Peyer's patch (tissue), 4 donors: ENCODE data around the gene CEBPG. TPM values are rescaled to one million over a fixed set of nuclear protein-coding genes. Genes with fewer than 3 reads are reported as not detected.

Source experiments
- DNase-seq, 3 donors: peaks; one replicate each; pipeline ENCODE4 v3.0.0-alpha.2; 2017 to 2019
- H3K27ac ChIP-seq, 4 donors: fragments of 200-600 bp; sonication (generic); one replicate each; pipeline ENCODE4 v1.5.1; 2016 to 2019
- H3K27me3 ChIP-seq, 2 donors: fragments of 200-600 bp; sonication (generic); one replicate each; pipeline ENCODE4 v1.5.1; 2019
- H3K36me3 ChIP-seq, 3 donors: fragments of 200-600 bp; sonication (generic); one replicate each; pipeline ENCODE4 v1.5.1; 2016 to 2019
- H3K4me1 ChIP-seq, 4 donors: fragments of 200-600 bp; sonication (generic); one replicate each; pipeline ENCODE4 v1.5.1; 2016 to 2019
- H3K4me3 ChIP-seq, 4 donors: fragments of 200-600 bp; sonication (generic); 1 replicate in 3 of 4; 2 replicates in 1 of 4; pipeline ENCODE4 v1.5.1; 2016 to 2019; ENCODE audit warnings: mild to moderate bottlenecking in 1 of 4
- H3K9me3 ChIP-seq, 4 donors: fragments of 200-600 bp; sonication (generic); one replicate each; pipeline ENCODE4 v1.5.1; 2016 to 2019; ENCODE audit warnings: mild to moderate bottlenecking in 1 of 4
- POLR2A ChIP-seq, 2 donors: fragments of 450-650 bp; IDR thresholded peaks; one replicate each; pipeline ENCODE4 v1.5.1; 2017; ENCODE audit warnings: antibody characterized with exemption in 2 of 2, mild to moderate bottlenecking in 2 of 2, moderate library complexity in 2 of 2
- total RNA-seq, 4 donors: library from RNA; depleted of rRNA; stranded (reverse); fragments of >200 nt; gene quantifications; one replicate each; pipeline ENCODE4 v1.1.0, GENCODE V29; 2016
- TF ChIP-seq, protein P1 (sequence below), 6 experiments: fragments of 450-650 bp in 4 of 6; fragments of 200-600 bp in 2 of 6; sonication (generic) in 1 of 6; IDR thresholded peaks; one replicate each; pipeline ENCODE4 v1.5.1; 2017 to 2019; ENCODE audit warnings: antibody characterized with exemption in 6 of 6, mild to moderate bottlenecking in 3 of 6, moderate library complexity in 1 of 6

CEBPG gene
- total RNA-seq, 4 donors from 2014 or later: 33.0 to 75.5 (median 50.5) TPM

DNA sequence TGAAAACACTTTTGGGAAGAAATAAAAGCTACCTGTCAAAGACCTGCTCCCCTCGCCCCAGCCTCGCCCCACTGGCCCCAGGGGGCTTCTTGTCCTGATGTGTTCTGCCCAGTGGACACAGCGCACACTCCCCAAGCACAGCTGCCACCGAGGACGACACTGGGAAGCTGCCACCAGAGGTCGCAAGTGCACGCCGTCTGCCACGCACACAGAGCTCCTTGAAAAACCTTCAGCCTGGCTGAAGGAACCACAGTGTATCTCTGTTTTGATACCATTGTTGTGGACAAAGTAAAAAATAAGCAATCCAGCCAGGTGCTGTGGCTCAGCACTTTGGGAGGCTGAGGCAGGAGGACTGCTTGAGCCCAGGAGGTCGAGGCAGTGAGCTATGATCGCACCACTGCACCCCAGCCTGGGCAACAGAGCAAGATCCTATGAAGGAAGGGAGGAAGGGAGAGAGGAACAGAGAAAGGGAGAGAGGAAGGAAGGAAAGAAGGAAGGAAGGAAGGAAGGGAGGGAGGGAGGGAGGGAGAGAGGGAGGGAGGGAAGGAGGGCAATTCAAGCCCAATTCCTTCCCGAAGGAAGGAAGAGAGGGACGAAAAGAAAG, 57.3 kb downstream of the CEBPG start:
- Histone ChIP-seq H3K9me3 (no peaks in the 10 kb centered on the region), H3K4me3 (no peak overlapping the region), H3K27me3 (no peaks in the 10 kb centered on the region), H3K27ac (no peak overlapping the region), H3K36me3 (peaks cover 0 to 6% (median 0%) of the 10 kb centered on the region in 3 donors), H3K4me1 (no peaks in the 10 kb centered on the region)
- DNase-seq: peak; percentile 52 to 83 (median 79)
- no peak for TF ChIP-seq POLR2A (IDR thresholded peaks at IDR 0.05)
- TF ChIP-seq, protein P1, sequence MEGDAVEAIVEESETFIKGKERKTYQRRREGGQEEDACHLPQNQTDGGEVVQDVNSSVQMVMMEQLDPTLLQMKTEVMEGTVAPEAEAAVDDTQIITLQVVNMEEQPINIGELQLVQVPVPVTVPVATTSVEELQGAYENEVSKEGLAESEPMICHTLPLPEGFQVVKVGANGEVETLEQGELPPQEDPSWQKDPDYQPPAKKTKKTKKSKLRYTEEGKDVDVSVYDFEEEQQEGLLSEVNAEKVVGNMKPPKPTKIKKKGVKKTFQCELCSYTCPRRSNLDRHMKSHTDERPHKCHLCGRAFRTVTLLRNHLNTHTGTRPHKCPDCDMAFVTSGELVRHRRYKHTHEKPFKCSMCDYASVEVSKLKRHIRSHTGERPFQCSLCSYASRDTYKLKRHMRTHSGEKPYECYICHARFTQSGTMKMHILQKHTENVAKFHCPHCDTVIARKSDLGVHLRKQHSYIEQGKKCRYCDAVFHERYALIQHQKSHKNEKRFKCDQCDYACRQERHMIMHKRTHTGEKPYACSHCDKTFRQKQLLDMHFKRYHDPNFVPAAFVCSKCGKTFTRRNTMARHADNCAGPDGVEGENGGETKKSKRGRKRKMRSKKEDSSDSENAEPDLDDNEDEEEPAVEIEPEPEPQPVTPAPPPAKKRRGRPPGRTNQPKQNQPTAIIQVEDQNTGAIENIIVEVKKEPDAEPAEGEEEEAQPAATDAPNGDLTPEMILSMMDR (IDR thresholded peaks at IDR 0.05): peak; percentile 45 to 74 (median 68)

DNA sequence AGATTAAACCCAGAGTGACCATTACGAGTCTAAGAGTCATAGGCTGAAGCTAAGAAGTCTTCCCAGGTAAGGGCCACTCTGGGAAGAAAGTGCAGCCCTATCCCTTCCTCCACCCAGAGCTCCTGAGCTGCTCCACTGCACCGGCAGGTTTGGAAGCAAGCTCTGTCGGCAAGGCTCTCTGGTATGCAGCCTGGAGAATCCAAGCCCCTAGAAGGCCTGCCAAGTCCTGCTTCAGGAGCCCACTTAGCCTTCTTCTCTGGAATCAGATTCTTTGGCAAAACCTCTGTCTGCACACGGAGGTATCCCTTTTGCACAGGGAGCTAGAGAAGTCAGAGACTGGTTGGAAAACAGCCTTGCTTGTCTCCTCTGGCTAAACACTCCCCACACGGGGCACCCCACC, 58.5 kb downstream of the CEBPG start:
- Histone ChIP-seq H3K9me3 (no peaks in the 10 kb centered on the region), H3K27ac (no peak overlapping the region), H3K4me3 (no peak overlapping the region), H3K36me3 (peaks cover 0 to 6% (median 0%) of the 10 kb centered on the region in 3 donors), H3K4me1 (no peaks in the 10 kb centered on the region), H3K27me3 (no peaks in the 10 kb centered on the region)
- no peak for TF ChIP-seq POLR2A (IDR thresholded peaks at IDR 0.05)
- TF ChIP-seq, protein P1 (IDR thresholded peaks at IDR 0.05): no peak
- DNase-seq: no peak

Other genes with a start within 250 kb of the CEBPG start
- not detected for gene WDR88, start 241.6 kb upstream of the CEBPG start, total RNA-seq
- gene LRP3, start 179.4 kb upstream of the CEBPG start, total RNA-seq: 10 to 100 TPM in 1 of 4 donors, 1 to 10 TPM in 3; 6.7 to 25.6 (median 7.8) TPM
- not detected for gene SLC7A10, start 147.9 kb upstream of the CEBPG start, total RNA-seq
- gene CEBPA, start 71.2 kb upstream of the CEBPG start, total RNA-seq: 100 to 1,000 TPM in 1 of 4 donors, 10 to 100 TPM in 3; 36.3 to 160 (median 89.2) TPM
- gene PEPD, start 148.1 kb downstream of the CEBPG start, total RNA-seq: 1,000 to 10,000 TPM in 1 of 4 donors, 100 to 1,000 TPM in 3; 116 to 1,166 (median 748) TPM
- gene CHST8, start 248.2 kb downstream of the CEBPG start, total RNA-seq: 1 to 10 TPM in 1 of 4 donors, under 1 TPM in 1, not detected in 2; 0.54 to 1.8 TPM